AG08396 (cell line): ENCODE measurements around the gene TMEM151B.

Experiments used
- DNase-seq: peaks from one replicate; pipeline ENCODE4 v3.0.0; 2012; ENCODE audit warnings: low spot score, mixed read lengths

TMEM151B gene

GRCh38 chr6:44232676-44233566 lies 37.3 kb upstream of the TMEM151B start:
- no peak for DNase-seq

GRCh38 chr6:44233567-44234100 lies 36.6 kb upstream of the TMEM151B start:
- no peak for DNase-seq

GRCh38 chr6:44234101-44235025 lies 35.9 kb upstream of the TMEM151B start:
- peak; percentile 85 for DNase-seq

- no peak for DNase-seq
Measured at GRCh38 chr6:44235269-44235668, 35.0 kb upstream of the TMEM151B start.

- no peak for DNase-seq
Measured at GRCh38 chr6:44235891-44236516, 34.2 kb upstream of the TMEM151B start.

GRCh38 chr6:44237021-44237812 lies 33.0 kb upstream of the TMEM151B start:
- peak; percentile 96 for DNase-seq

GRCh38 chr6:44237813-44238433 lies 32.3 kb upstream of the TMEM151B start:
- peak; percentile 88 for DNase-seq

GRCh38 chr6:44238687-44239350 lies 31.4 kb upstream of the TMEM151B start:
- DNase-seq: no peak

GRCh38 chr6:44243345-44243744 lies 26.9 kb upstream of the TMEM151B start:
- no peak for DNase-seq

- no peak for DNase-seq
Measured at GRCh38 chr6:44245391-44245911, 24.8 kb upstream of the TMEM151B start.

GRCh38 chr6:44245912-44246662 lies 24.2 kb upstream of the TMEM151B start:
- peak; percentile 86 for DNase-seq

GRCh38 chr6:44246663-44247337 lies 23.4 kb upstream of the TMEM151B start, which contains the start of gene HSP90AB1:
Gene HSP90AB1, plus strand, starts transcription at chr6:44247101. Its CDS starts 1,529 bp downstream, at chr6:44248630.
- DNase-seq: peak; percentile 96

GRCh38 chr6:44247338-44248302 lies 22.6 kb upstream of the TMEM151B start:
- peak; percentile 56 for DNase-seq

- DNase-seq: no peak
Measured at GRCh38 chr6:44248579-44248978, 21.7 kb upstream of the TMEM151B start.

GRCh38 chr6:44249082-44249748 lies 21.0 kb upstream of the TMEM151B start:
- no peak for DNase-seq

- DNase-seq: no peak
Measured at GRCh38 chr6:44250067-44250717, 20.1 kb upstream of the TMEM151B start.
